ENCODE measurements around the gene RNU2-1. TPM values are rescaled to one million over a fixed set of nuclear protein-coding genes. Genes with fewer than 3 reads are reported as not detected.

RNU2-1 gene
- total RNA-seq, 1 experiment from 2014 or later: 6,186 TPM

GRCh38 chr17:43183921-43184320 is 49.9 kb downstream of the RNU2-1 start:
- peaks cover 9 to 32% (median 24%) of the 10 kb centered on the region in 3 experiments; a peak in 6 of 7 replicates for H3K36me3 Mint-ChIP-seq (ENCODE audit: insufficient read depth in 1 of 3, low read depth in 3 of 3)
- H3K9ac ChIP-seq (ENCODE audit: extremely low read depth, insufficient read length, low read length): no peak overlapping the region
- no peak overlapping the region for H2AK5ac ChIP-seq (ENCODE audit: insufficient read length, low read length)
- no peak for DNase-seq
- H2BK12ac ChIP-seq (ENCODE audit: insufficient read length, low read depth, low read length): no peak overlapping the region
- no peak overlapping the region for H3T11ph ChIP-seq (ENCODE audit: low read length)
- no peak overlapping the region for H2BK120ac ChIP-seq (ENCODE audit: low read depth, low read length, poor library complexity, severe bottlenecking)
- H3K23me2 ChIP-seq (ENCODE audit: insufficient read length, low read depth, low read length, poor library complexity, severe bottlenecking): no peaks in the 10 kb centered on the region
- no peak overlapping the region for H2BK15ac ChIP-seq (ENCODE audit: low read depth, low read length)
- no peak overlapping the region for H4K8ac ChIP-seq (replicated peaks; ENCODE audit: insufficient read length, low read depth, low read length)
- no peaks in the 10 kb centered on the region for H3K27me3 Mint-ChIP-seq (ENCODE audit: low read depth)
- no peak overlapping the region for H4K91ac ChIP-seq (ENCODE audit: insufficient read length, low read depth, low read length)
- no peak overlapping the region for H3K23ac ChIP-seq (ENCODE audit: insufficient read length, low read depth, low read length)
- H2AFZ ChIP-seq (ENCODE audit: low read length): no peak overlapping the region
- H3K9me3 ChIP-seq (ENCODE audit: control insufficient read depth, low read depth, low read length): no peaks in the 10 kb centered on the region
- H4K20me1 ChIP-seq (ENCODE audit: control insufficient read depth, insufficient read depth, insufficient read length): no peaks in the 10 kb centered on the region
- H3K4me1 ChIP-seq (ENCODE audit: insufficient read depth, low read length): no peaks in the 10 kb centered on the region
- peaks cover 0 to 3% of the 10 kb centered on the region in 2 experiments; a peak in 1 of 5 replicates for H3K9me3 Mint-ChIP-seq
- H3K4ac ChIP-seq (ENCODE audit: low read depth, low read length): no peak overlapping the region
- no peak overlapping the region for H3K27ac Mint-ChIP-seq
- H3K4me3 Mint-ChIP-seq: no peak overlapping the region
- no peak overlapping the region for H3K14ac ChIP-seq (ENCODE audit: insufficient read depth, low read length)
- H3K4me1 Mint-ChIP-seq: no peaks in the 10 kb centered on the region
- WGBS (ENCODE audit: extremely low coverage, insufficient read length, low lambda C conversion rate): no CpG with 5 or more reads among the region's 3 CpGs
- no peak overlapping the region for H3K4me2 ChIP-seq (ENCODE audit: insufficient read depth, insufficient read length, low read length)
- H3K27ac ChIP-seq (ENCODE audit: insufficient read length, low read depth, low read length): no peak overlapping the region
- H3K79me1 ChIP-seq (ENCODE audit: insufficient read depth, low read depth, low read length, poor library complexity, severe bottlenecking): no peaks in the 10 kb centered on the region
- H3K79me2 ChIP-seq (ENCODE audit: insufficient read depth, low read length): no peaks in the 10 kb centered on the region
- no peak overlapping the region for H2BK20ac ChIP-seq (ENCODE audit: low read depth, low read length, poor library complexity, severe bottlenecking)
- no peak overlapping the region for H2BK5ac ChIP-seq (ENCODE audit: insufficient read length, low read length)
- no peak overlapping the region for H4K5ac ChIP-seq (ENCODE audit: insufficient read length, low read depth, low read length)
- no peak overlapping the region for H3K56ac ChIP-seq (ENCODE audit: insufficient read length, low read depth, low read length)
- no peak overlapping the region for H3K18ac ChIP-seq (ENCODE audit: insufficient read length, low read depth, low read length)
- H3K27me3 ChIP-seq (ENCODE audit: insufficient read depth, low read length): no peaks in the 10 kb centered on the region
- TF ChIP-seq CTCF (conservative IDR thresholded peaks at IDR 0.05): no peak

Other genes with a start within 250 kb of the RNU2-1 start
- 1,514 and 1,552 TPM in 2 replicates for gene RPL27, start 235.6 kb downstream of the RNU2-1 start, total RNA-seq (2021)
- 3.1 and 4.2 TPM in 2 replicates for gene IFI35, start 227.2 kb downstream of the RNU2-1 start, total RNA-seq (2021)
- gene VAT1, start 211.6 kb downstream of the RNU2-1 start, total RNA-seq (2021): 262 and 274 TPM in 2 replicates
- gene RND2, start 208.7 kb downstream of the RNU2-1 start, total RNA-seq (2021): 47.8 and 50.7 TPM in 2 replicates
- 31.0 and 32.3 TPM in 2 replicates for gene BRCA1, start 108.6 kb downstream of the RNU2-1 start, total RNA-seq (2021)
- 34.2 and 34.6 TPM in 2 replicates for gene NBR1, start 62.8 kb downstream of the RNU2-1 start, total RNA-seq (2021)
- 3.7 and 4.5 TPM in 2 replicates for gene TMEM106A, start 22.1 kb downstream of the RNU2-1 start, total RNA-seq (2021)
- gene CCDC200, start 5.4 kb downstream of the RNU2-1 start, total RNA-seq (2021): not detected in 2 replicates
- 6.2 and 6.4 TPM in 2 replicates for gene ARL4D, start 165.0 kb upstream of the RNU2-1 start, total RNA-seq (2021)
- gene DHX8, start 250.0 kb upstream of the RNU2-1 start, total RNA-seq (2021): 50.6 and 54.1 TPM in 2 replicates

Measured in H9 (cell line).